Neural cell (in vitro differentiated cells): ENCODE results near the gene CPVL. TPM values are rescaled to one million over a fixed set of nuclear protein-coding genes. Genes with fewer than 3 reads are reported as not detected.

Experiments
- H2AFZ ChIP-seq: fragments of 200-600, 300-800 bp; sonication (generic), shearing (Covaris generic); 2 replicates; pipeline ENCODE4 v1.6.0; 2014; ENCODE audit warnings: low read depth, mild to moderate bottlenecking, antibody characterized with exemption, low read length, moderate library complexity
- H3F3A ChIP-seq: fragments of 200-600 bp; shearing (Covaris generic); 2 replicates; pipeline ENCODE4 v1.6.1; 2016; ENCODE audit warnings: mild to moderate bottlenecking, moderate library complexity, mixed read lengths, antibody characterized with exemption, low read length; ENCODE audit not compliant: insufficient read depth, poor library complexity, severe bottlenecking
- H3K27ac ChIP-seq: fragments of 200-600, 300-800 bp; sonication (generic), shearing (Covaris generic); 2 replicates; pipeline ENCODE4 v1.5.1; 2014; ENCODE audit warnings: mild to moderate bottlenecking, low read length, moderate library complexity
- H3K27me3 ChIP-seq: fragments of 300-800, 200-600 bp; sonication (generic), shearing (Covaris generic); 2 replicates; pipeline ENCODE4 v1.6.0; 2014; ENCODE audit warnings: mild to moderate bottlenecking, low read depth, low read length, moderate library complexity; ENCODE audit not compliant: insufficient read depth
- H3K36me3 ChIP-seq: fragments of 300-800, 200-600 bp; sonication (generic), shearing (Covaris generic); 2 replicates; pipeline ENCODE4 v1.5.1; 2014; ENCODE audit warnings: mild to moderate bottlenecking, antibody characterized with exemption, low read length, moderate library complexity; ENCODE audit not compliant: insufficient read depth
- H3K4me2 ChIP-seq: fragments of 300-800, 200-600 bp; sonication (generic), shearing (Covaris generic); 2 replicates; pipeline ENCODE4 v1.6.0; 2014; ENCODE audit warnings: mild to moderate bottlenecking, low read length
- H3K4me3 ChIP-seq: fragments of 300-800, 200-600 bp; sonication (generic), shearing (Covaris generic); 2 replicates; pipeline ENCODE4 v1.5.1; 2014; ENCODE audit warnings: mild to moderate bottlenecking, low read length, moderate library complexity
- H3K79me2 ChIP-seq: fragments of 200-600 bp; shearing (Covaris generic); replicated peaks from 2 replicates; pipeline ENCODE4 v1.6.0; 2014; ENCODE audit warnings: mild to moderate bottlenecking, low read length, moderate library complexity; ENCODE audit not compliant: insufficient read depth
- H3K9ac ChIP-seq: fragments of 300-800, 200-600 bp; sonication (generic), shearing (Covaris generic); 2 replicates; pipeline ENCODE4 v1.6.1; 2016; ENCODE audit warnings: mild to moderate bottlenecking, low read length, mixed read lengths
- H3K9me2 ChIP-seq: fragments of 200-600 bp; shearing (Covaris generic); 2 replicates; pipeline ENCODE4 v1.6.1; 2016; ENCODE audit warnings: mild to moderate bottlenecking, low read length, mixed read lengths; ENCODE audit not compliant: insufficient read depth
- H3K9me3 ChIP-seq: fragments of 200-600, 300-800 bp; sonication (generic), shearing (Covaris generic); 2 replicates; pipeline ENCODE4 v1.6.1; 2016; ENCODE audit warnings: mild to moderate bottlenecking, mixed run types, low read length, moderate library complexity, mixed read lengths
- H4K20me1 ChIP-seq: fragments of 200-600 bp; shearing (Covaris generic); 2 replicates; pipeline ENCODE4 v1.6.1; 2016; ENCODE audit warnings: mild to moderate bottlenecking, mixed run types; ENCODE audit not compliant: insufficient read depth
- EP300 ChIP-seq: fragments of 450-650 bp; conservative IDR thresholded peaks from 2 replicates; pipeline ENCODE4 v1.6.1; 2014; ENCODE audit warnings: antibody characterized with exemption, mild to moderate bottlenecking, moderate library complexity; ENCODE audit not compliant: poor library complexity, severe bottlenecking
- EZH2 ChIP-seq: fragments of 200-600, 300-800 bp; shearing (Covaris generic), sonication (generic); IDR thresholded peaks from 2 replicates; pipeline ENCODE4 v1.6.1; 2014; ENCODE audit warnings: antibody characterized with exemption, low read length, borderline replicate concordance, mild to moderate bottlenecking; ENCODE audit not compliant: insufficient read depth, poor library complexity, severe bottlenecking
- MXI1 ChIP-seq: fragments of 450-650 bp; conservative IDR thresholded peaks from 2 replicates; pipeline ENCODE4 v1.6.1; 2014; ENCODE audit warnings: antibody characterized with exemption, mild to moderate bottlenecking; ENCODE audit not compliant: poor library complexity, severe bottlenecking
- POLR2AphosphoS5 ChIP-seq: IDR thresholded peaks from 2 replicates; pipeline ENCODE4 v1.6.1; 2012
- RAD21 ChIP-seq: fragments of 450-650 bp; conservative IDR thresholded peaks from 2 replicates; pipeline ENCODE4 v1.6.1; 2014; ENCODE audit warnings: antibody characterized with exemption, mild to moderate bottlenecking, moderate library complexity
- SMC3 ChIP-seq: fragments of 450-650 bp; conservative IDR thresholded peaks from 2 replicates; pipeline ENCODE4 v1.6.1; 2014; ENCODE audit warnings: antibody characterized with exemption, mild to moderate bottlenecking, moderate library complexity; ENCODE audit not compliant: poor library complexity
- TAF1 ChIP-seq: IDR thresholded peaks from 2 replicates; pipeline ENCODE4 v1.6.1; 2012; ENCODE audit warnings: low read depth
- polyA plus RNA-seq: library from polyadenylated mRNA; depleted of rRNA; stranded (reverse); fragments of >200 nt; gene quantifications from 2 replicates; pipeline ENCODE4 v1.2.3, GENCODE V29; 2014
- TF ChIP-seq, protein P1 (sequence below): IDR thresholded peaks from 2 replicates; pipeline ENCODE4 v1.6.1; 2012; ENCODE audit warnings: borderline replicate concordance
- TF ChIP-seq, protein P2 (sequence below): fragments of 450-650 bp; IDR thresholded peaks from 2 replicates; pipeline ENCODE4 v1.5.1; 2014; ENCODE audit warnings: antibody characterized with exemption, mild to moderate bottlenecking, moderate library complexity; ENCODE audit not compliant: poor library complexity, severe bottlenecking

Gene CPVL
- polyA plus RNA-seq, 1 donor from 2014 or later = 13.0 TPM

- H3K9me3 ChIP-seq = no peaks in the 10 kb centered on the region
- H2AFZ ChIP-seq = no peak overlapping the region
- H3K9me2 ChIP-seq = no peaks in the 10 kb centered on the region
- H3K9ac ChIP-seq = no peak overlapping the region
- no peaks in the 10 kb centered on the region for H3K27me3 ChIP-seq
- no peaks in the 10 kb centered on the region for H3K36me3 ChIP-seq
- H3K4me2 ChIP-seq = no peak overlapping the region
- no peaks in the 10 kb centered on the region for H3K79me2 ChIP-seq
- TF ChIP-seq RAD21 = no peak
- TF ChIP-seq, protein P1, sequence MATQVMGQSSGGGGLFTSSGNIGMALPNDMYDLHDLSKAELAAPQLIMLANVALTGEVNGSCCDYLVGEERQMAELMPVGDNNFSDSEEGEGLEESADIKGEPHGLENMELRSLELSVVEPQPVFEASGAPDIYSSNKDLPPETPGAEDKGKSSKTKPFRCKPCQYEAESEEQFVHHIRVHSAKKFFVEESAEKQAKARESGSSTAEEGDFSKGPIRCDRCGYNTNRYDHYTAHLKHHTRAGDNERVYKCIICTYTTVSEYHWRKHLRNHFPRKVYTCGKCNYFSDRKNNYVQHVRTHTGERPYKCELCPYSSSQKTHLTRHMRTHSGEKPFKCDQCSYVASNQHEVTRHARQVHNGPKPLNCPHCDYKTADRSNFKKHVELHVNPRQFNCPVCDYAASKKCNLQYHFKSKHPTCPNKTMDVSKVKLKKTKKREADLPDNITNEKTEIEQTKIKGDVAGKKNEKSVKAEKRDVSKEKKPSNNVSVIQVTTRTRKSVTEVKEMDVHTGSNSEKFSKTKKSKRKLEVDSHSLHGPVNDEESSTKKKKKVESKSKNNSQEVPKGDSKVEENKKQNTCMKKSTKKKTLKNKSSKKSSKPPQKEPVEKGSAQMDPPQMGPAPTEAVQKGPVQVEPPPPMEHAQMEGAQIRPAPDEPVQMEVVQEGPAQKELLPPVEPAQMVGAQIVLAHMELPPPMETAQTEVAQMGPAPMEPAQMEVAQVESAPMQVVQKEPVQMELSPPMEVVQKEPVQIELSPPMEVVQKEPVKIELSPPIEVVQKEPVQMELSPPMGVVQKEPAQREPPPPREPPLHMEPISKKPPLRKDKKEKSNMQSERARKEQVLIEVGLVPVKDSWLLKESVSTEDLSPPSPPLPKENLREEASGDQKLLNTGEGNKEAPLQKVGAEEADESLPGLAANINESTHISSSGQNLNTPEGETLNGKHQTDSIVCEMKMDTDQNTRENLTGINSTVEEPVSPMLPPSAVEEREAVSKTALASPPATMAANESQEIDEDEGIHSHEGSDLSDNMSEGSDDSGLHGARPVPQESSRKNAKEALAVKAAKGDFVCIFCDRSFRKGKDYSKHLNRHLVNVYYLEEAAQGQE = no peak
- no peak for TF ChIP-seq MXI1
- no peak for TF ChIP-seq TAF1
- no peak for TF ChIP-seq EZH2
- TF ChIP-seq, protein P2, sequence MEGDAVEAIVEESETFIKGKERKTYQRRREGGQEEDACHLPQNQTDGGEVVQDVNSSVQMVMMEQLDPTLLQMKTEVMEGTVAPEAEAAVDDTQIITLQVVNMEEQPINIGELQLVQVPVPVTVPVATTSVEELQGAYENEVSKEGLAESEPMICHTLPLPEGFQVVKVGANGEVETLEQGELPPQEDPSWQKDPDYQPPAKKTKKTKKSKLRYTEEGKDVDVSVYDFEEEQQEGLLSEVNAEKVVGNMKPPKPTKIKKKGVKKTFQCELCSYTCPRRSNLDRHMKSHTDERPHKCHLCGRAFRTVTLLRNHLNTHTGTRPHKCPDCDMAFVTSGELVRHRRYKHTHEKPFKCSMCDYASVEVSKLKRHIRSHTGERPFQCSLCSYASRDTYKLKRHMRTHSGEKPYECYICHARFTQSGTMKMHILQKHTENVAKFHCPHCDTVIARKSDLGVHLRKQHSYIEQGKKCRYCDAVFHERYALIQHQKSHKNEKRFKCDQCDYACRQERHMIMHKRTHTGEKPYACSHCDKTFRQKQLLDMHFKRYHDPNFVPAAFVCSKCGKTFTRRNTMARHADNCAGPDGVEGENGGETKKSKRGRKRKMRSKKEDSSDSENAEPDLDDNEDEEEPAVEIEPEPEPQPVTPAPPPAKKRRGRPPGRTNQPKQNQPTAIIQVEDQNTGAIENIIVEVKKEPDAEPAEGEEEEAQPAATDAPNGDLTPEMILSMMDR = no peak
- no peak for TF ChIP-seq POLR2AphosphoS5
- H3K4me3 ChIP-seq = no peak overlapping the region
- no peaks in the 10 kb centered on the region for H3F3A ChIP-seq
- H4K20me1 ChIP-seq = no peaks in the 10 kb centered on the region
- H3K27ac ChIP-seq = no peak overlapping the region
Observed at GRCh38 chr7:29017713-29018112, 128.6 kb downstream of the CPVL start.

DNA sequence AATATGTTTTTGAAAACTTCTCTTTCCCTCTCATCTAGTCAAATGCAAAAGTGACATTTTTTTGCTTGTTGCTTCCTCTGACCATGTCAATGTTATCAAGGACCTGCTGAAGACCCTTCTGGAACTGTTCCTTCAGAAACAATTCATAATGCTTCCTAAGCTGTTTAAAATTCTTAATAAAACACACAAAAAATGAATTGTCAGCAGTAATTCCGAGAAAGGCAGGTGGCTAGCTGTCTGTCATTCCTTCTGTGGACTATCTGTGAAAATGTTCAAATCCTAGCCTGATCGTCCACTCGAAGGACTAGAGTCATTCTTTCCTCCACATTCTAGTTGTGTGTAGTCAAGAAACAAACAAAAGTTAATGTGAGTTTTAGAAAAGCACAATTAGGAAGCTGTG, 131.6 kb downstream of the CPVL start:
- H3K4me3 ChIP-seq = no peak overlapping the region
- no peak overlapping the region for H3K4me2 ChIP-seq
- no peaks in the 10 kb centered on the region for H3K79me2 ChIP-seq
- no peaks in the 10 kb centered on the region for H3K36me3 ChIP-seq
- H3K9ac ChIP-seq = no peak overlapping the region
- no peaks in the 10 kb centered on the region for H3K9me2 ChIP-seq
- no peaks in the 10 kb centered on the region for H3F3A ChIP-seq
- H3K27ac ChIP-seq = no peak overlapping the region
- TF ChIP-seq RAD21 (no peak), EZH2 (no peak), MXI1 (no peak), EP300 (no peak), SMC3 (no peak), TAF1 (no peak), POLR2AphosphoS5 (no peak)
- TF ChIP-seq, protein P1 = no peak
- TF ChIP-seq, protein P2 = no peak
- no peaks in the 10 kb centered on the region for H4K20me1 ChIP-seq
- no peak overlapping the region for H2AFZ ChIP-seq
- no peaks in the 10 kb centered on the region for H3K27me3 ChIP-seq
- no peaks in the 10 kb centered on the region for H3K9me3 ChIP-seq
